IMR-90 (cell line): ENCODE results near the gene MRFAP1L1. TPM values are rescaled to one million over a fixed set of nuclear protein-coding genes. Genes with fewer than 3 reads are reported as not detected.
A peak's percentile ranks its signal among the peaks of the same experiment; 100 is the strongest.

Experiments
- ATAC-seq: fragments of 200-7000 bp; cut with Tn5 transposase; 2 replicates; pipeline ENCODE4 v1.9.1; 2020; ENCODE audit warnings: low read depth, mild to moderate bottlenecking, moderate library complexity
- BruUV-seq: library from RNA; stranded (reverse); fragments of 400-500 nt; replicated peaks from 2 replicates; lab custom pipeline; 2021; lab: Mats Ljungman, UMichigan
- CTCF ChIA-PET: fragments of 300-600 bp; formaldehyde crosslinking; extraction: SDS; loops from one replicate; lab custom pipeline; 2021; ENCODE audit warnings: antibody characterized with exemption; lab: Yijun Ruan, JAX
- POLR2A ChIA-PET: fragments of 300-600 bp; sonication (Branson Sonifier 250); formaldehyde crosslinking; loops from one replicate; lab custom pipeline; 2022; ENCODE audit warnings: antibody characterized with exemption; ENCODE audit not compliant: unreplicated experiment; lab: Charles Lee
- DNase-seq: peaks from one replicate; pipeline ENCODE4 v3.0.0; 2013
- H2AFZ ChIP-seq: replicated peaks from 2 replicates; pipeline ENCODE3; 2013; ENCODE audit warnings: low read length, mild to moderate bottlenecking; ENCODE audit not compliant: poor library complexity
- H2AK5ac ChIP-seq: 2 replicates; pipeline ENCODE4 v1.6.1; 2013; ENCODE audit warnings: low read depth, low read length, inconsistent platforms
- H2AK9ac ChIP-seq: replicated peaks from 2 replicates; pipeline ENCODE3; 2013; ENCODE audit warnings: mild to moderate bottlenecking, low read depth, low read length, moderate library complexity; ENCODE audit not compliant: poor library complexity
- H2BK120ac ChIP-seq: 2 replicates; pipeline ENCODE4 v1.6.1; 2013; ENCODE audit warnings: low read depth, low read length, inconsistent platforms
- H2BK15ac ChIP-seq: 3 replicates; pipeline ENCODE4 v1.6.1; 2013; ENCODE audit warnings: low read depth, low read length, inconsistent platforms
- H2BK20ac ChIP-seq: 2 replicates; pipeline ENCODE4 v1.6.1; 2013; ENCODE audit warnings: low read depth, mild to moderate bottlenecking, inconsistent platforms, low read length, moderate library complexity
- H2BK5ac ChIP-seq: 2 replicates; pipeline ENCODE4 v1.6.1; 2013; ENCODE audit warnings: mild to moderate bottlenecking, low read depth, low read length, inconsistent platforms; ENCODE audit not compliant: poor library complexity, severe bottlenecking
- H3K14ac ChIP-seq: replicated peaks from 2 replicates; pipeline ENCODE4 v1.6.1; 2013; ENCODE audit warnings: low read depth, low read length, inconsistent platforms
- H3K18ac ChIP-seq: 2 replicates; pipeline ENCODE4 v1.6.1; 2013; ENCODE audit warnings: low read depth, low read length, control low read depth
- H3K23ac ChIP-seq: 2 replicates; pipeline ENCODE4 v1.6.1; 2013; ENCODE audit warnings: low read depth, low read length, inconsistent platforms
- H3K27ac ChIP-seq: 2 replicates; pipeline ENCODE4 v1.5.1; 2013; ENCODE audit warnings: mild to moderate bottlenecking, control low read depth, low read length; ENCODE audit not compliant: insufficient read depth
- H3K27me3 ChIP-seq: 2 replicates; pipeline ENCODE4 v1.6.1; 2013; ENCODE audit warnings: low read length; ENCODE audit not compliant: control insufficient read depth, insufficient read depth
- H3K36me3 ChIP-seq: 2 replicates; pipeline ENCODE4 v1.6.1; 2013; ENCODE audit warnings: low read length, mixed read lengths; ENCODE audit not compliant: control insufficient read depth, insufficient read depth
- H3K4ac ChIP-seq: 2 replicates; pipeline ENCODE4 v1.6.1; 2013; ENCODE audit warnings: low read depth, low read length, inconsistent platforms
- H3K4me1 ChIP-seq: 2 replicates; pipeline ENCODE4 v1.6.1; 2013; ENCODE audit warnings: low read length, mixed read lengths; ENCODE audit not compliant: control insufficient read depth, insufficient read depth
- H3K4me2 ChIP-seq: 2 replicates; pipeline ENCODE4 v1.6.1; 2013; ENCODE audit warnings: low read depth, mild to moderate bottlenecking, control low read depth, low read length, moderate library complexity
- H3K4me3 ChIP-seq: 2 replicates; pipeline ENCODE4 v1.5.1; 2013; ENCODE audit warnings: low read depth, mild to moderate bottlenecking, control low read depth, low read length, moderate library complexity; ENCODE audit not compliant: insufficient read depth
- H3K56ac ChIP-seq: 2 replicates; pipeline ENCODE4 v1.6.1; 2013; ENCODE audit warnings: low read length, inconsistent platforms; ENCODE audit not compliant: insufficient read depth; ENCODE audit errors: extremely low read depth
- H3K79me1 ChIP-seq, 2 experiments: 2 replicates each; pipeline ENCODE4 v1.6.1; 2013; ENCODE audit warnings: low read length in 2 of 2, inconsistent platforms in 1 of 2, low read depth in 1 of 2
- H3K9ac ChIP-seq: 2 replicates; pipeline ENCODE4 v1.6.1; 2013; ENCODE audit warnings: low read depth, low read length, control low read depth
- H3K9me1 ChIP-seq: 2 replicates; pipeline ENCODE4 v1.6.1; 2013; ENCODE audit warnings: low read length, inconsistent platforms; ENCODE audit not compliant: insufficient read depth
- H3K9me3 ChIP-seq: 2 replicates; pipeline ENCODE4 v1.6.1; 2013; ENCODE audit warnings: low read length; ENCODE audit not compliant: control insufficient read depth, insufficient read depth
- H4K20me1 ChIP-seq: 2 replicates; pipeline ENCODE4 v1.6.1; 2013; ENCODE audit warnings: low read length, inconsistent platforms; ENCODE audit not compliant: insufficient read depth
- H4K5ac ChIP-seq: 2 replicates; pipeline ENCODE4 v1.6.1; 2013; ENCODE audit warnings: mild to moderate bottlenecking, low read depth, low read length, control low read depth
- H4K8ac ChIP-seq, 2 experiments: 2 replicates each; pipeline ENCODE4 v1.6.1; 2013; ENCODE audit warnings: low read depth in 2 of 2, low read length in 2 of 2, control low read depth in 1 of 2, inconsistent platforms in 1 of 2
- H4K91ac ChIP-seq: 2 replicates; pipeline ENCODE4 v1.6.1; 2013; ENCODE audit warnings: low read depth, low read length, inconsistent platforms; ENCODE audit not compliant: insufficient read depth
- CEBPB ChIP-seq: IDR thresholded peaks from 2 replicates; pipeline ENCODE4 v1.6.1; 2012; ENCODE audit warnings: low read depth, low read length, improper control_type of control experiment
- MAZ ChIP-seq: IDR thresholded peaks from 2 replicates; pipeline ENCODE4 v1.6.1; 2012; ENCODE audit warnings: low read depth, mild to moderate bottlenecking, low read length, improper control_type of control experiment, moderate library complexity, borderline replicate concordance
- POLR2A ChIP-seq: IDR thresholded peaks from 2 replicates; pipeline ENCODE4 v1.6.1; 2012; ENCODE audit warnings: mild to moderate bottlenecking, low read depth, low read length
- RAD21 ChIP-seq: IDR thresholded peaks from 2 replicates; pipeline ENCODE4 v1.6.1; 2012; ENCODE audit warnings: low read length, improper control_type of control experiment
- RFX5 ChIP-seq: IDR thresholded peaks from 2 replicates; pipeline ENCODE4 v1.8.0; 2012; ENCODE audit warnings: low read depth, mild to moderate bottlenecking, low read length, moderate library complexity
- SMC3 ChIP-seq: fragments of 150-350 bp; IDR thresholded peaks from 2 replicates; pipeline ENCODE4 v1.6.1; 2016; ENCODE audit warnings: low read depth, mild to moderate bottlenecking, antibody characterized with exemption, low read length, moderate library complexity
- WGBS, 2 experiments: methylation state at CpG; one replicate each; pipeline versions ENCODE4 v1.1.5 to v1.1.7; 2013; ENCODE audit warnings: missing lambda C conversion rate in 2 of 2; ENCODE audit not compliant: insufficient read length in 1 of 2; ENCODE audit errors: extremely low coverage in 2 of 2; 5-methylcytosine and 5-hydroxymethylcytosine counted together
- dilution Hi-C: fragments of 300-500 bp; cut with HindIII; formaldehyde crosslinking; loops from one replicate; pipeline ENCODE4 v1.14.3; 2018; ENCODE audit warnings: low sequenced_read_pairs; ENCODE audit not compliant: unreplicated experiment
- in situ Hi-C: fragments of 300-500 bp; cut with MboI; formaldehyde crosslinking; loops from 3 replicates; pipeline ENCODE4 v1.14.3; 2019; ENCODE audit warnings: low sequenced_read_pairs, inconsistent platforms, mixed read lengths
- intact Hi-C: fragments of 100-400 bp; cut with micrococcal nuclease; formaldehyde crosslinking; loops from 2 replicates; pipeline ENCODE4 v1.10.0; 2022
- polyA plus RNA-seq, 3 experiments: library from polyadenylated mRNA; depleted of rRNA; stranded (reverse); fragments of >200 nt; gene quantifications; 2 replicates each; pipeline ENCODE4 v1.2.3, GENCODE V29; 2012; ENCODE audit warnings: low replicate concordance in 1 of 3
- total RNA-seq: library from RNA; depleted of rRNA; stranded (reverse); fragments of >200 nt; gene quantifications from 2 replicates; pipeline ENCODE4 v1.2.3, GENCODE V29; 2012
- TF ChIP-seq, protein P1 (sequence below): fragments of 150-350 bp; IDR thresholded peaks from 2 replicates; pipeline ENCODE4 v1.6.1; 2016; ENCODE audit warnings: low read depth, mild to moderate bottlenecking, low read length, moderate library complexity, borderline replicate concordance
- TF ChIP-seq, protein P2 (sequence below): conservative IDR thresholded peaks from 2 replicates; pipeline ENCODE4 v1.5.1; 2012; ENCODE audit warnings: mild to moderate bottlenecking, low read depth, low read length, improper control_type of control experiment

The MRFAP1L1 gene
- total and polyA plus RNA-seq, 2 of the 4 experiments (the other 2 are of a cell fraction) = 31.7 to 47.0 TPM

DNA sequence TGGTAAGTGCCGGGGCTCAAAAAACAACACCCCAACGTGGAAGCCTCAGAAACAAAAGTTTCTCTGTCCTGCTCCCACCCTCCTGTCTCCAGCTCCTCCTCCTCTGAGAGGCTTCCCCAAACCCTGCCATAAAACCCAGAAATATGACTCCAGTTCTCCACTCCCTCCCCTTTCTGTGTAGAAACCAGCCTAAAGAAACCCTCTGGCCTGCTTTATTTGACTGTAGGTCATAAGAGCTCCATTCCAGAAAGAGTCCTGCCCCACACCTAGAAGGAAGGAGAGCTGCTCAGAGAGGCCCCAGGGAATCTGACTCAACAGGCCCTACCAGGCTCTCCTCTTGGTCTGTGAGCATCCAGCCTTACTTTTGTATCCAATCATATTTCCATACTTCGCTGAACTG, 16.9 kb downstream of the MRFAP1L1 start:
- Histone ChIP-seq H3K9me1 (peaks cover 16% of the 10 kb centered on the region; the same call in 1 of the 2 replicates), H3K79me1 (peaks cover 0 to 21% of the 10 kb centered on the region in 2 experiments; a peak in 2 of 4 replicates), H3K27me3 (no peaks in the 10 kb centered on the region), H3K27ac (peak overlapping the region; percentile 18; the same call in 1 of the 2 replicates), H4K5ac (peak overlapping the region; percentile 23; the same call in 1 of the 2 replicates), H4K91ac (no peak overlapping the region), H4K8ac (no peak overlapping the region), H3K14ac (no peak overlapping the region), H2BK5ac (no peak overlapping the region), H3K36me3 (no peaks in the 10 kb centered on the region), H2BK120ac (no peak overlapping the region), H3K23ac (no peak overlapping the region), H4K20me1 (no peaks in the 10 kb centered on the region; the same call in 1 of the 2 replicates), H2BK15ac (no peak overlapping the region), H2AK5ac (no peak overlapping the region), H3K4me2 (no peak overlapping the region), H3K56ac (no peak overlapping the region), H3K9ac (no peak overlapping the region), H2AFZ (no peak overlapping the region), H3K9me3 (no peaks in the 10 kb centered on the region), H2AK9ac (no peak overlapping the region), H2BK20ac (no peak overlapping the region), H3K18ac (no peak overlapping the region; the same call in 1 of the 2 replicates), H3K4me1 (peaks cover 34% of the 10 kb centered on the region), H3K4ac (0 out of 2 replicates have a peak overlapping the region, but pooled peaks have one; percentile 22), H3K4me3 (no peak overlapping the region)
- DNase-seq = peak; percentile 42
- no TSS peak for BruUV-seq
- TF ChIP-seq, protein P1, sequence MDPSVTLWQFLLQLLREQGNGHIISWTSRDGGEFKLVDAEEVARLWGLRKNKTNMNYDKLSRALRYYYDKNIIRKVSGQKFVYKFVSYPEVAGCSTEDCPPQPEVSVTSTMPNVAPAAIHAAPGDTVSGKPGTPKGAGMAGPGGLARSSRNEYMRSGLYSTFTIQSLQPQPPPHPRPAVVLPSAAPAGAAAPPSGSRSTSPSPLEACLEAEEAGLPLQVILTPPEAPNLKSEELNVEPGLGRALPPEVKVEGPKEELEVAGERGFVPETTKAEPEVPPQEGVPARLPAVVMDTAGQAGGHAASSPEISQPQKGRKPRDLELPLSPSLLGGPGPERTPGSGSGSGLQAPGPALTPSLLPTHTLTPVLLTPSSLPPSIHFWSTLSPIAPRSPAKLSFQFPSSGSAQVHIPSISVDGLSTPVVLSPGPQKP = no peak
- TF ChIP-seq RFX5 = no peak
- no peak for TF ChIP-seq POLR2A
- no peak for TF ChIP-seq SMC3
- TF ChIP-seq RAD21 = no peak
- TF ChIP-seq MAZ = no peak
- TF ChIP-seq CEBPB = no peak
- TF ChIP-seq, protein P2, sequence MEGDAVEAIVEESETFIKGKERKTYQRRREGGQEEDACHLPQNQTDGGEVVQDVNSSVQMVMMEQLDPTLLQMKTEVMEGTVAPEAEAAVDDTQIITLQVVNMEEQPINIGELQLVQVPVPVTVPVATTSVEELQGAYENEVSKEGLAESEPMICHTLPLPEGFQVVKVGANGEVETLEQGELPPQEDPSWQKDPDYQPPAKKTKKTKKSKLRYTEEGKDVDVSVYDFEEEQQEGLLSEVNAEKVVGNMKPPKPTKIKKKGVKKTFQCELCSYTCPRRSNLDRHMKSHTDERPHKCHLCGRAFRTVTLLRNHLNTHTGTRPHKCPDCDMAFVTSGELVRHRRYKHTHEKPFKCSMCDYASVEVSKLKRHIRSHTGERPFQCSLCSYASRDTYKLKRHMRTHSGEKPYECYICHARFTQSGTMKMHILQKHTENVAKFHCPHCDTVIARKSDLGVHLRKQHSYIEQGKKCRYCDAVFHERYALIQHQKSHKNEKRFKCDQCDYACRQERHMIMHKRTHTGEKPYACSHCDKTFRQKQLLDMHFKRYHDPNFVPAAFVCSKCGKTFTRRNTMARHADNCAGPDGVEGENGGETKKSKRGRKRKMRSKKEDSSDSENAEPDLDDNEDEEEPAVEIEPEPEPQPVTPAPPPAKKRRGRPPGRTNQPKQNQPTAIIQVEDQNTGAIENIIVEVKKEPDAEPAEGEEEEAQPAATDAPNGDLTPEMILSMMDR = no peak
- in situ Hi-C loops = no loop called here
- ChIA-PET CTCF (no interaction called here), POLR2A (no interaction called here)
- intact Hi-C loops = loop anchor here (2.0 kb wide), 1 partner anchor 16 kb away; the partner anchor contains the start of gene MRFAP1L1
- dilution Hi-C loops = no loop called here
- no CpG with 5 or more reads among the region's 3 CpGs for WGBS, 2 experiments
- ATAC-seq = peak; percentile 36
